Fibroblast of peridontal ligament (primary cell): ENCODE data around the gene PTPRS.

Source experiments
- DNase-seq: peaks from one replicate; pipeline ENCODE4 v3.0.0-alpha.2; 2010; ENCODE audit errors: extremely low read depth

The PTPRS gene

DNA sequence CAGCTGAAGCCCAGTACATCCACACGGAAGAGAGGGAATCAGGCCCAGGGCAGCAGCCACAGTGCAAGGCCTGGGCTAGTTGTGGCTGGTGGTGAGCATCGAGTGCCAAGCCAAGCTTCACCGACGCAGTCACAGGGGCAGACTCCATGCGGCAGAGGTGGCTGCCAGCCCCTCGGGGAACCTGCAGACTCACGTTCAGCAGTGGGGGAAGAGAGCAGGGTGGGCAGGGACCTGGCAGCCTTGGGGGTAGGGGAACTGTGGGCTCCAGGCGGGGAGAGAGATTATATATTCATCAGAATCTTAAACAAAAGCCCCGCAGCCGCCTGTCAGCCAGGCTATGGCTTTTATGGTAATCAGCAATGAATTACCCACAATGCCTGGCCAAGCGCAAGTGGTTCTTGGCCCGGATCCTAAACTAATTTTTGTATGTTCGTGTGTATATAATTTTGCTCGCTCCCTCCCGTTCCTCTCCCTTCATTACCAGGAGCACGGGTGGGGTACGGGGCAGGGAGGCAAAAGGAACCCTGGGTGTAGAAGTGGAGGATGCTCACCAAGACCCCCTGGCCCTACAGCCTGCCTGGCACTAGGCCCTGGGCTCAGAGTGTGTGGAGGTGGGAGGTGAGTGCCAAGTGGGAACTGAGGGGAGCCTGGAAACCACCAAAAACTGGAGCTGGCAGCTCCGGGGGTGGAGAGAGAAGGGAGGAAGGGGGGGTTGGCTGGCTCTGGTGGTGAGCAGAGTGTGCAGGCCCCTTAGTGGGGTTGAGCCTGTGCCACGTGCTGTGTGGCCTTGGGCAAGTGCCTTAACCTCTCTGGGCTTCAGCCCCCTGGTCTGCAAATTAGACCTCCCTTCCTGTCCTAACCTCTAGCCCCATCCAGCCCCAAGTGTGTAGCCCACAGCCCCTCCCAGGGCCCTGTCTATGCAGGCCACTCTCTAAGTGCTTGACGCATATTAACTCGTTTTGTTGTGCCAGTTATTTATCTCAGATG lies 31.9 kb downstream of the PTPRS start:
- peak; percentile 83 for DNase-seq

DNA sequence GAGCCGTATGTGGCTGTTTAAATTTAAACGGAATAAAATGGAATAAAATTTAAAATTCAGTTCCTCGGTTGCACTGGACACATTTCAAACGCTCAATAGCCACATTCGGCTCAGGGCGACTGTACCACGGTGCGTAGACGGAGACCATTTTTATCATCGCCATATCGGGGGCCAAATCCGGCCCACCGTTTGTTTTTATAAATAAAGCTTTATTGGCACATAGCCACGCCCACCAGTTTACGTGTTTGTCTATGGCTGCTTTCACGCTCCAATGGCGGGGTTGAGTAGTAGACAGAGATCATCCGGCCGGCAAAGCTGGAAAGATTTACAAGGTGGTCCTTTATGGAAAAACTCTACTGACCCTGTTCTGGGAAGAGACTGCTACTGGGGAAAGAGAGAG lies 33.0 kb downstream of the PTPRS start:
- no peak for DNase-seq

DNA sequence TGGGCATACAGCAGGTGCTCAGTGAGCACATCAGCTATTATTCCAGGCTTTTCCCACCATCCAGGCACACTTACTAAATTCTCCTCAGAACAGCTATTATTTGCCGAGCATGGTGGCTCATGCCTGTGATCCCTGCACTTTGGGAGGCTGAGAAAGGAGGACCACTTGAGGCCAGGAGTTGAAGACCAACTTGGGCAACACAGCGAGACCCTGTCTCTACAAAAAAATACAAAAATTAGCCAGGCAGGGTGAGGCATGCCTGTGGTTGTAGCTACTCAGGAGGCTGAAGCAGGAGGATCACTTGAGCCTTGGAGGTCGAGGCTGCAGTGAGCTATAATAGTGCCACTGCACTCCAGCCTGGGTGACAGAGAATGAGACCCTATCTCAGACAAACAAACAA lies 35.4 kb downstream of the PTPRS start:
- no peak for DNase-seq

DNA sequence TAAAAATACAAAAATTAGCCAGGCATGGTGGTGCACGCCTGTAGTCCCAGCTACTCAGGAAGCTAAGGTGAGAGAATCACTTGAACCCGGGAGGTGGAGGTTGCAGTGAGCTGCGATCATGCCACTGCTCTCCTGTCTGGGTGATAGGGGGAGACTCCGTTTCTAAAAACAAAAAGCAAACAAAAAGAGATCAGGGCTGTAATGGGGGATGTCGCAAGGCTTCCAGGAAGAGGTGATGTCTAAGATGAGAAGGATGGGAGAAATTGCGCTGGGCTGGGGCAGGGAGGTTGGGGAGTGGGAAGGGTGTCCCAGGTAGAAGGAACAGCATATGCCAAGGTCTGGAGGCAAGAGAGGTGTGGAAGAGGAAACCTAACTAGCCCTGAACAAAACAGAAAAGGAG lies 36.1 kb downstream of the PTPRS start:
- DNase-seq, result no peak

DNA sequence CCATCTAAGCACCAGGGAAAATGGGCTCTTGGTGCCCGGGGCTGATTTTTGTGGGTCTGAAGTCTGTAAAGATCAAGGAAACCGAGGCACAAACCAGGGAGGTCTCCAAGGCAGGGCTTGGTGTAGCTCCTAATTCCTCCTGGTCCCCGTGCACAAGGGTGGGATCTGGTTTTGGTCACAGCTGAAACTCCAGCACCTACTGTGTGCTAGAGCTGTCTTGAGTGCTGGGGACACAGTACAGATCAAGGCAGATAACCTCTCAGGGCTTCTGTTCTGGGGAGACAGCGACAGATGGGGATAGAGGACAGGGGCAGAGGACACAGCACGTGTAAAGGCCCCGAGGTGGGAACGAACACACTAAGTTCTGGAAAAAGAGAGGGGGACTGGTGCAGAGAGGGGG lies 37.4 kb downstream of the PTPRS start:
- no peak for DNase-seq

DNA sequence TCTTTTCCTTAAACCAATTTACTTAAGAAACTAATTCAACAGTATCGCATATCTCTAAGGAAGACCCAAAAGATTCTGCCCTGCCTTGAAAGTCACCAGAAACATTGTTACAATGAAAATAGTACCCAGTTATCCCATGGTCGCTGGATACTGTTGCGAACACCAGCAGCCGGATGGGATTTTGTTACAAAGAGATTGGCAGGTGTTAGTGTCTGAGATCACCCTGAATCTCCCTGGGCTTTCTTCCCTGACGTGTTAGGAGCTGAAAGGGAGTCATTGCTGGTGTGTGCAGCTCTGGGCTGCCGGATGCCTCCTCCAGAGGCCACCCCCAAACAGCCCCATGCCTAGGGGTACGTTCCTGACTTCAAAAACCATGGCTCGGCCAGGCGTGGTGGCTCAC lies 38.2 kb downstream of the PTPRS start:
- DNase-seq, result no peak

DNA sequence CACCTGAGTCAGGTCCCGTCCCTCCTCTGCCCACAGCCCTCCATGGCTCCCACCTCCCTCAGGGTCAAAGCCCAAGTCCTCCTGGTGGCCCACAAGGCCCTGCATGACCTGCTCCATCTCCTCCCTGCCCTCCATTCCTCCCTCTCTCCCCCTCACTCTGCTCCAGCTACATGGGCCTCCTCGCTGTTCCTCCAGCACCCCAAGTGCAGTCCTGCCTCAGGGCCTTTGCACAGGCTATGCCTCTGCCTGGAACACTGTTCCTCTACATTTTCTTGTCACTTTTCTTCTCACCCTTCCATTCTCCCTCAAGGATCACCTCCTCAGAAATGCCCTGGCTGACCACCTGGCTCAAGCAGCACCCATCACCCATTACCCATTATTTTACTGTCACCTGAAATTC lies 41.5 kb downstream of the PTPRS start:
- no peak for DNase-seq

DNA sequence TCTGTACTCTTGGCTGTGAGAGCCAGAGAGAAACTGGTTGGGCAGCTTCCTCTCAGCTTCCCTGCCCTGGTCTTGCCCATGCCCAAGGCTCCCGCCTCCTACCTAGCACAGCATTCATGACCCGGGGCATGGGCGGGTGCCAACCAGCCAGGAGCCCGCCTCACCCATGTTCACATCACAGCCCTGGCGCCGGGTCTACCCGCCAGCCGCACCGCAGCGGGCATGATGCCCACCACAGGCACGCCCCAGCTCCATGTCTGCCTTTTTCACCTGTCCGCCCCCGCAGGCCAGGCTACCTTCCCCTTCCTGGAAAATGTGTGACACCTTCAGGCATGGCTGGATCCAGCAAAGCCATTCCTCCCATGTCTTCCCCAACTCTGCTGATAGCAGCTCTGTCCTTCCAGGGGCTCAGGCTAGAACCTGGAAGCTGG lies 42.1 kb downstream of the PTPRS start:
- DNase-seq, result no peak

DNA sequence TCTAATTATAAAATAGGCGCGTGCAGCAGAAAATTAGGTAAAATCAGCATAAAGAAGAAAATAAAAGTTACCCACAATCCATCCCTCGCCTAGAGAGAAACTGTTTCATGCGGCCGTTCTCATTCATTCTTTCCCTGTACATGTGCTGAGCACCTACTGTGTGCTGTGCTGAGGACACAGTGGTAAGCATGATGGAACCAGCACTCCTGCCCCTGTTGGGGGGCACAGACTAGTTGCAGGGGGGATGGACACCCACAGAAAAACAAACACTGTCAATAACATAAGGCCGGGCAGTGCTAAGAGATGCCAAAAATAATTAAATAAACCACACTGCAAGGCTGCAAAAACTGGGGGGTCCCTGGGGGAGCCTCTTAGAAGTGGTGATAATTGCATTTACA lies 43.3 kb downstream of the PTPRS start:
- DNase-seq, result no peak

DNA sequence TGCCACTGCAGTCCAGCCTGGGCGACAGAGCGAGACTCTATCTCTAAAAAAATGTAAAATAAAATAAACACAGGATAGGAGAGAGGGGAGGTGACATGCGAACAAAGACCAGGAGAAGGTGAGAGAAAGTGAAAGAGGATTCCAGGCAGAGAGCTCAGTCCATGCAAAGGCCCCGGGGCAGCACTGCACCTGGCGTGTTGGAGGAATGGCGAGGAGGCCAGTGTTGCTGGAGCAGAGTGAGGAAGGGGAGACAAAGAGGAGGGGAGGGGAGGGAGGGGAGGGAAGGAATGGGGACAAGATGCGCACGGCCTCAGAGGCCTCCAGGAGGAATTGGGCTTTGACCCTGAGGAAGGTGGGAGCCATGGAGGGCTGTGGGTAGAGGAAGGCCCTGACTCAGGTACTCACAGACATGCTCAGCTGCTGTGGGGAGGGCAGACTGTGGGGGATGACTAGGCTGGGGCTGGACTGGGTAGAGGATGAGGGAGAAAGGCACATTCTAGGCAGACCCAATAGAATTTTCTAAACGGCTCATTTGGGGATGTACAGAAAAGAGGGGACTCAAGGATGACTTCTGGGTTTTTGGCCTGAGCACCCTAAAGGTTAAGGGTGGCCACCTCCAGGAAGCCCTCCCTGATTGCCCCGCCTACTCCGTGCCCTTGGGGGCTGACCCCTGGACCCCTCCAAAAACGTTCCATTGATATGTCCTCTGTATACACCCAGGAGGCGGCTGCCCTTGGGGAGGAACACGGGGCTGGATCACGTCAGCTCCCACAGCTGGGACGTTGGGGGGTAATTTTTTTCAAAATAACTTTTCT lies 43.9 kb downstream of the PTPRS start:
- DNase-seq, result no peak

DNA sequence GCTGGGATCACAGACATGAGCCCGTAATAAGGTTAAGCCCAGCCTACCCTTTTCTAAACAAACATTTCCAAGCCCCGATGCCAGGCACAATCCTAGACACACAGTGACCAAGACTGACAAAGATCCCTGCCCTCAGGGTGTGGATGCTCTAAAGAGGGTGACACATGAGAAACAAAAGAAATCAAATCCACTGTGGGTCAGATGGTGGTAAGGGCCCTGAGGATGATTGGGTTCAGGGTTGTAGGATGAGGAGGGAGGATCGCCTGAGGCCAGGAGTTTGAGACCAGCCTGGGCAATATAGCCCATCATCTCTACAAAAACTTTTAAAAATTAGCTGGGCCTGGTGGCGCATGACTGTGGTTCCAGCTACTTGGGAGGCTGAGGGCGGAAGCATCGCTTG lies 44.6 kb downstream of the PTPRS start:
- DNase-seq, result no peak

DNA sequence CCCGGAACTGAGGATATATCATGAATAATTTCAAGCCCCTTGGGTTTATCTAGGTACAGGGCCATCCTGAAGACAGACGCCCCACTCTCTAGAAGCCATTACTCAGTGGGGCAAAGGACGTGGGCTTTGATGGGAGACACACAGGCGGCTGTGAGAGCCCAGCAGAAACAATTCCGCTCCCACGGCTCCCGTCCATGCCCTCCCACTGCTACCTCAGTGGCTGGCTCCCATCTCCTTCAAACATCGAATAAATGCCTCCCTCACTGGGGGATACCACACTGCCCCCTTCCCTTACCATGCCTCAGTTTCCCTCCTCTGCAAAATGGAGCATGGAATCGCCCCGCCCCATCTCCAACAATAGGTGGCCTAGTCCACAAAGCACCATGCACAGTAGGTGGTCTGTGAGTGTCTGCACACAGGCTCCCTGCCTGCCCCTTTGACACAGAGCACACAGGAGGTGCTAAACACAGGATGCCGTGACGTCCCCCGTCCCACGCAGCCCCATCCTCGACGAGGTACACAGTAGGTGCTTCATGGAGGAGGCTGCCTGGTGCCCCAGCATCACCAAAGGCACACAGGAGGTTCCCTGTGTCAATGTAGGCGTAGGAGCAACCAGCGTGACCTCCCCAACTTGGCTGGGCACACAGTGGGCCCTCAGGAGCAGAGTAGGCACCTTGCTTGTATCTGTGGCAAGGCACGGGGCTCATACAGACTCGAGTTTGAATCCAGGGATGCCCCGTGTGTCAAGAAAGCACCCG lies 46.0 kb downstream of the PTPRS start:
- no peak for DNase-seq

DNA sequence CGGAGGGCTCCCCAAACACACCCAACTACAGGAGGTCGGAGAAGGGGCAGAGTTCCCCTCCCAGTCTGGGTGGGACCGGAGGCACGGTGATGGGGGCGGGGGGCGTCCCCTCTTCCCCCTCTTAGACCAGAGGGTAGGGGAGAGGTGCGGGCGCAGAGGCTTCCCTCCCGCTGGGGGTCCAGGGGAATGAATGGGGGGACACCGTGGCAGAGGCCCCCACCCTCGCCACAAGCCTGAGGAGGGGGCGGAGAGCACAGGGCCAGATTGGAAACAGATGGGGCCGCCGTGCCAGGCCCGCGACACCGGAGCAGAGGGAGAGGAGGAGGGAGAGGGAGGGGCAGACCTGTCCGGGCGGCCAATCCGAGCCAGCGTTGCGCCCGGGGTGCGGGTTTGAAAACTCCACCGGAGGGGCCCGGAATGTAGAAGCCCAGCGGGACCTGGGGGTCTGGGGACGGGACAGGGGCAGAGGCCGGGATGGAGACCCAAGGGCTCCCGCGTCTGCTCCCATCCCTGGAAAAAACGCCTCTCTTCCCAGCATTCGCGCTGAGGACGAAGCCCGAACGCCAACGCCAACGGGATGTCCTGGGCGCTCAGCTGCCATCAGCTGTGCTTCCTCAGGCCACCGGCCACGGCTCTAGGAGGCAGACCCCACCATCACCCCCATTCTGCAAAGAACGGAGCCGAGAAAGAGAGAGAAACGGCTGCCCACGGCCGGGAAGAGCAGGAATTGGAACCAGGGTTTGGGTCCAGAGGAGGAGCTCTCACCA lies 46.8 kb downstream of the PTPRS start:
- peak; percentile 47 for DNase-seq

DNA sequence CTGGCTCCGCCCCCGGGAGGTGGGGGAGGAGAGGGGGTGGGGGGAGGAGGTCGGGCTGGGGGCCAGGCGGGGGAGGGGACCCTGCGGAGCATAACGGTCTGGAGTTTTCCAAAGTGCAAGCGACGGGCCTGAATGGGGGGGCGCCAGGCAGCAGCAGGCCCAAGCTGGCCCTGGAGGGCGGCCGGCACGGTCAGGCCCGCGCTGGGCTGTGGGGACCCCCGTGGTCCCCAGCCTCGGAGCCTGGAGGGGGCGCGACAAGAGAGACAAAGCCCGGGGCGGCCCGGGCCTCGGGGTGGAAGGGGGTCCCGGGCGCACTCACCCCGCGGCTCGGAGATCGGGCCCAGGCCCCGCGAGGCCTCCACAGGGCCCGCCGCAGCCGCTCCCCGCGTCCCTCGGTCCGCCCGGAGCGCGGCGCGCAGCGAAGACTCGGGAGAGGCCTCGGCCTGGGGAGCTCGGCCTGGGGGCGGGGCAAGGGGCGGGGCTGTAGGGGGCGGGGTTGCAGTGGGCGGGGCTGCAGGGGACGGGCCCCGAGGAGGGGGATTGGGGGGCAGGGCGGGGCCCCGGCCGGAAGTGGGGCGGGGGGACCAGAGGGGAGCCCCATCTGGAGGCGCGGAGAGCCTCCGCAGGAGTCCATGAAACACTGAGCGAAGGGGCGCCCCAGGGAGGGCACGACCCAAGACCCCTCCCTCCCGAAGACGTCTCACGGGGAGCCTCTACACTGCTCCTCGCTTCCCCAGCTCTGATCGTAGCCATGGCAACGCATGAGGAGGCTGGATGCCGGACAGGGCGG lies 47.6 kb downstream of the PTPRS start:
- DNase-seq, result peak; percentile 75

DNA sequence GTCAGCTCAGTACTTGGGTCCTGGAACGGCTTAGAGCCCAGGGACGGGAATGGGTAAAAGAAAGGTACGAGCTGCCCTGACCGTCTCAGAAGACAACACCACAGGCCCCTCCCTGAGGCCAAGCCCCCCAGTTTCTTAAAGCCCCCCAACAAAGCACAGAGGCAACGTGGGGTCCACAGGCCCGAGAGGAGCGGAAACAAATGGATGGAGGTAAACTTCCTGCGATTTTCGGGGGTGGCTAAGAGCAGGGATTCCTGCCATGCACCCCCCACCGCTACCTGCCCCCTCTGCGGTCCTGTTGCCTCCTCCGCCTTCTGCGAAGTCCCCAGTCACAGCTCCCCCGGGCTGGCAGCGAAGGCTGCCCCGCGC lies 48.2 kb downstream of the PTPRS start:
- no peak for DNase-seq

DNA sequence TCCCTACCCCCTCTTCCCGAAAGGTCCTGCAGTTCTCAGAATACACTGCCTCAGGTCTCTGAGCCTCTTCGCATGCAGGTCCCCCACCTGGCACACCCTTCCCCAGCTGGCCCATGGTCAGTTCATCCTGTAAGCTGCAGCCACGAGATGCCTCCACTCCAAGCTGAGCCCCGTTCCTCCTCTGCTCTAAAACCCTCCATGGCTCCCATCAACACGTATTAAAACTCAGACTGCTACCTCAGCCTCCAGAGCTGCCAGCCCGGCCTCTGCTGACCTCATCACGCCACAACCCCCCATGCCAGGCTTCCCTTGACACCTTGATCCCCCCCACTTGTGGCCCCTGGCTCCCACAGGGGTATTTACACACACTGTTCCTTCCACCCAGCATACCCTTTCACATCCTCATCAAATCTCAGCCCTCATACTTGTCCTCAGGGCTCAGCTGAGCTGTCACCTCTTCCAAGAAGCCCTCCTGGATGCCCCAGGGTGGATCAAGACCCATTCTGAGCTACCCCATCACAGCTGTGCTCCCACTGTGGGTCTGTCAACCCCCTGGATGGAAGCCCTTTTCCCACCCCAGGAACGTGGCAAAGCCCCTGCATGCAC lies 48.9 kb downstream of the PTPRS start:
- DNase-seq, result no peak
